Ishikawa (cell line): ENCODE data around the gene SLC6A15.

Experiments
- CREB1 ChIP-seq: IDR thresholded peaks from 2 replicates; pipeline ENCODE4 v1.6.1; 2012; ENCODE audit warnings: low read depth
- RAD21 ChIP-seq: IDR thresholded peaks from 2 replicates; pipeline ENCODE4 v1.6.1; 2012; ENCODE audit warnings: low read depth
- REST ChIP-seq: IDR thresholded peaks from 2 replicates; pipeline ENCODE4 v1.6.1; 2012; ENCODE audit warnings: low read depth, mild to moderate bottlenecking
- TF ChIP-seq, protein P1 (sequence below): IDR thresholded peaks from 2 replicates; pipeline ENCODE4 v1.6.1; 2012

DNA sequence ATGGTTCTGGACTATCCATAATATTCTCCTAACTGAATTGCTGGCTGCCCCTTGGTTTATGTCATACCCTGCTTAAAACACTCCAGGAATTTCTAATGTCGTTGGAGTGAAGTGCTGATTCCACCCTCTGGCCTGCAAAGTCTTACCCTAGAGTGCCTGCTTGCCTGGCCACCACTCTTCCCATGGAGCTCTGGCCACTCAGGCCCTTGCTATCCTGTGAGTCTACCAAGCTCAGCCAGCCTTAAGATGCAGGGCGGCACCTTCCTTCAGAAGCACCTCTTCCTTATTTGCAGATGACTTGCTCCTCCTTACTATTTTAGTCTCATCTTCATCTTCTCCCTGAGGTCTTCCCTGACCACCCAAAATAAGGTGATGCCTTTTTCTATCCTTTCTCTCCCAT, 35.3 kb downstream of the SLC6A15 start:
- TF ChIP-seq RAD21 (no peak), CREB1 (no peak), REST (no peak)
- TF ChIP-seq, protein P1, sequence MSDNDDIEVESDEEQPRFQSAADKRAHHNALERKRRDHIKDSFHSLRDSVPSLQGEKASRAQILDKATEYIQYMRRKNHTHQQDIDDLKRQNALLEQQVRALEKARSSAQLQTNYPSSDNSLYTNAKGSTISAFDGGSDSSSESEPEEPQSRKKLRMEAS = no peak
